HG03439 (cell line): Measurements from ENCODE around the gene CAMP.
"Not testable (repeated sequence)": the region's sequence is repeated elsewhere in the genome, so short reads cannot be mapped to it uniquely, and the experiment has no call there.

Source experiments
- ATAC-seq: cut with Tn5 transposase; IDR thresholded peaks from one replicate; pipeline ENCODE4 v1.9.1; 2021; ENCODE audit warnings: mild to moderate bottlenecking, moderate library complexity; ENCODE audit not compliant: unreplicated experiment

The CAMP gene

DNA sequence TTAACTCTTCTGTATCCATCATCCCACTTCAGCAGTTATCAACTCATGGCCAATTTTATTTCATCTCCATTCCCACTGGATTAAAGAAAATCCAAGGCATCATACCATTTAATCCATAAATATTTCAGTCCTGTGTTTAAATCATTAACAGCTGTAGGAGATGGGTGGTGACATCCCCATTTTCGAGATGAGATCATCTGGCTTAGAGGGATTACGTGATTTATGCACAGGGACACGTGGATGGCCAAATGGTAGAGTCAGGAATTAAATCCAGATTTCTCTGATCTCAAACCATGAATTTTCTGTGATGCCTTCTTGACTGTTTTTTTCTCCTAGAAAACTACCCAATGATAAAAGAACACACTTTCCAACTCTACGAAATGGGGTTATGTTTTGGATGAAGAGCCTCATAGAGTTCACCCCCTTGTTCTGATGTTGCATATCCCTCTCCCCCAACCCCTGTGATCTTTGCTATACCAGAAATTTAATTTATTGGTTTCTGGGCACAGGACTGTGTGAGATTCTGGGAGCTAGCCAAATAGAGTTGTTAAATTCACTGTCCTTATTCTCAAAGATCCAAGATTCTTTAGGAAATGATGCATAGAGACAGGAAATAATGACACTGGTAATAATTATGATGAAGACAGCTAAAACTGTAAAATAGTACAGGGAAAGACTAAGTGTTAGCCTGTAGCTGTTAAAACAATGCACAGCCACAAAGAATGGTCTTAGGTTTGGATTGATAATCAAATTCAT lies 25.0 kb downstream of the CAMP start:
- no peak for ATAC-seq

DNA sequence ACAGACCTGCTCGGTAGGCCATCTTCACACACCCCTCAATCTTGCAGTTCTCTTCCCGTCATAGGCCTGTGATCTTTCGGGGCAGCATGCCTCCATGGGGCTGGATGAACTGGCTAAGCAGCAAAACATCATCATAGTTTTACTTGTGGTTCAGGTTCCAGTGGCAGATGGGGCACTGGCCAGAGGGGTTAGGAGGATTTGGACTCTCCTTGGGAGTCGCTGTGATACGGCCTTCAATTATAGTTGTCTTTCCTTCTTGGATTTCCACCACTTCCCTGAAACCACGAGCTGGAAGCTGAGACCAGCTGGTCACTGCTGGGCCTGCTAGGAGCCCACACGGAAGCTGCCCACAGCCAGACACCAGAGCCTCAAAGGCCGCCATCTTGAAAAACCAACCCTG lies 33.3 kb downstream of the CAMP start:
- ATAC-seq: no peak

DNA sequence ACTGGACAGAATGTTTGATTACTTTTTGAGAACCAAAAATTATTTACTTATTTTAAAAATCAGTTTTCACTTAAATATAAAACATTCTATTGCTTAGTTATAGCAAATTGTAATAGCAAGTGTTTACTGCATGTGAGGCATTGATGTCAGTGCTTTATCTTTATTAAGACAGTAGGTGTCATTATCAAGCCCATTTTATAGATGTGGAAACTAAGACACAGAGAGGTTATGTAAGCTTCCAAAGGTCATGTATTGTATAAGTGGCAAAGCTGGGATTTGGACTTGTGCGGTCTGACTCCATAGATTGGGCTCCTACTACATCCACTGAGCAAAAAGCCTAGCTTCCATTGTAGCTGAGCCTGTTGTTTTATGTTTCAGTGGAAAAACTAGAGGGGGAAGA lies 35.2 kb downstream of the CAMP start:
- no peak for ATAC-seq

DNA sequence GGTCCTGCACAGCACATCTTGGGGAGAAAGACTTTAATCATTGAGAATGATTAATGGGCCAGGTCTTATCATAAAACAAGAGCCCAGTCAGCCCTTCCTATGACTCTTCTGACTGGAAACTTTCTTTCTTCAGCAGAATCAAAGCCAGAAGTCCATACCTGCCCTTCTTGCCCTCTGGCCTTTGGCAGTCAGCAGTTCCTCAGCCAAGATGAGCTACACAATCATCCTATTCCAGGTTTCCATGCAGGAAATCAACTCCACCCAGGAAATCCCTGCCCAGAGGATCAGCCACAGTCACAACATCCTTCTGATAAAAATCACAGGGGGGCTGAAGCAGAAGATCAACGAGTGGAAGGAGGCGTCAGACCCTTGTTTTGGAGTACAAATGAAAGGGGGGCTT lies 44.5 kb downstream of the CAMP start:
- ATAC-seq: no peak

DNA sequence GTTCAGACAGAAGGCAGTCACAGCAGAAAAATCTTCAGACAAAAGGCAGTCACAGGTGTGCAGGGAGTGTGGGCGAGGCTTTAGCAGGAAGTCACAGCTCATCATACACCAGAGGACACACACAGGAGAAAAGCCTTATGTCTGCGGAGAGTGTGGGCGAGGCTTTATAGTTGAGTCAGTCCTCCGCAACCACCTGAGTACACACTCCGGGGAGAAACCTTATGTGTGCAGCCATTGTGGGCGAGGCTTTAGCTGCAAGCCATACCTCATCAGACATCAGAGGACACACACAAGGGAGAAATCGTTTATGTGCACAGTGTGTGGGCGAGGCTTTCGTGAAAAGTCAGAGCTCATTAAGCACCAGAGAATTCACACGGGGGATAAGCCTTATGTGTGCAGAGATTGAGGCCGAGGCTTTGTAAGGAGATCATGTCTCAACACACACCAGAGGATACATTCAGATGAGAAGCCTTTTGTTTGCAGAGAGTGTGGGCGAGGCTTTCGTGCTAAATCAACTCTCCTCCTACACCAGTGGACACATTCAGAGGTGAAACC lies 45.2 kb downstream of the CAMP start:
- ATAC-seq: no peak

DNA sequence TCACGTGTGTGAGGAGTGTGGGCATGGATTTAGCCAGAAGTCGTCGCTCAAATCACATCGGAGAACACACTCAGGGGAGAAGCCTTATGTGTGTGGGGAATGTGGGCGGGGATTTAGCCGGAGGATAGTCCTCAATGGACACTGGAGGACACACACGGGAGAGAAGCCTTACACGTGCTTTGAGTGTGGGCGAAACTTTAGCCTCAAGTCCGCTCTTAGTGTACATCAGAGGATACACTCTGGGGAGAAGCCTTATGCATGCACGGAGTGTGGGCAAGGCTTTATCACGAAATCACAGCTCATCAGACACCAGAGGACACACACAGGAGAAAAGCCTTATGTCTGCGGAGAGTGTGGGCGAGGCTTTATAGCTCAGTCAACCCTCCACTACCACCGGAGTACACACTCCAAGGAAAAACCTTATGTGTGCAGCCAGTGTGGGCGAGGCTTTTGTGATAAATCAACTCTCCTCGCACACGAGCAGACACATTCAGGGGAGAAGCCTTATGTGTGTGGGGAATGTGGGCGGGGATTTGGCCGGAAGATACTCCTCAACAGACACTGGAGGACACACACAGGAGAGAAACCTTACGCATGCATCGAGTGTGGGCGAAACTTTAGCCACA lies 45.8 kb downstream of the CAMP start:
- no peak for ATAC-seq

DNA sequence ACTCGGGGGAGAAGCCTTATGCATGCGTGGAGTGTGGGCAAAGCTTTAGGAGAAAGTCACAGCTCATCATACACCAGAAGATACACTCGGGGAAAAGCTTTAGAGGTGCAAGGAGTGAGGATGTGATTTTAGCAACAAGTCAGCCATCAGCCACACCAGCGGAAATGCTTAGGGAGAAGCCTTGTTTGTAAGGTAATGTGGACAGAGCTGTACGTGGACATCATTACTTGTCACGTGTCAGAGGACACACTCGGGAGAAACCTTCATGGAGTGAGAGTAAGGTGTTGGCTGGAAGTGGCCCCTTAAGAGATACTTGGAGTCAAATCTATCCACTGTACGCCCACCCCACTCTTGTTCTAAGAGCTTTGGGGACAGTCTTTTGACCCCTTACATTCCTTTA lies 46.3 kb downstream of the CAMP start:
- ATAC-seq: no peak

DNA sequence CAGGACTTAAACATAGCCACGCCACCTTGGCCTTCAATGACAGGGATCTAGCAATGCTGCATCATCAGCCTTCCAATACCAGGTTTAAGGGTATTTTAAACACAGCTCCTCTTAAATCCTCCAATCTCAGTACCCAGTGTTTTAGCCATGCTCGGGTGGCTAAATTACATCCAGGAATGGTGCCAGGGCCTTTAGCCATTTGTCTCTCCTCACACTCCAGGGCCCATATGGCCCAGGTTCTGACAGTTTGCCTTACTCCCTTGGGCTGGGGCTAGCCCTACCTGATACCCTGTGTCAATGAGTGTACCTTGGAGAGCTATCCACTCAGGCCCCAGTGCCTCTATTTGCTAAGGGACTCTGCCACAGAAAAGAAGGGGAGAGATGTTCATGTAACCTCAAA lies 47.0 kb downstream of the CAMP start:
- no peak for ATAC-seq

DNA sequence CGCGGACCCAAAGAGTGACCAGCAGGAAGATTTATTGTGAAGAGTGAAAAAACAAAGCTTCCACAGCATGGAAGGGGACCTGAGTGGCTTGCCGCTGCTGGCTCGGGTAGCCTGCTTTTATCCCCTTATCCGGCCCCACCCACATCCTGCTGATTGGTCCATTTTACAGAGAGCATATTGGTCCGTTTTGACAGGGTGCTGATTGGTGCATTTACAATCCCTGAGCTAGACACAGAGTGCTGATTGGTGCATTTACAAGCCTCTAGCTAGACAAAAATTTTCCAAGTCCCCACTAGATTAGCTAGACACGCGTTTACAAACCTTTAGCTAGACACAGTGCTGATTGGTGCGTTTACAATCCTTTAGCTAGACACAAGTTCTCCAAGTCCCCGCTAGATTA lies 47.9 kb downstream of the CAMP start:
- not testable (repeated sequence) for ATAC-seq

GRCh38 chr3:48271763-48272498 lies 48.6 kb downstream of the CAMP start:
- ATAC-seq: no peak

DNA sequence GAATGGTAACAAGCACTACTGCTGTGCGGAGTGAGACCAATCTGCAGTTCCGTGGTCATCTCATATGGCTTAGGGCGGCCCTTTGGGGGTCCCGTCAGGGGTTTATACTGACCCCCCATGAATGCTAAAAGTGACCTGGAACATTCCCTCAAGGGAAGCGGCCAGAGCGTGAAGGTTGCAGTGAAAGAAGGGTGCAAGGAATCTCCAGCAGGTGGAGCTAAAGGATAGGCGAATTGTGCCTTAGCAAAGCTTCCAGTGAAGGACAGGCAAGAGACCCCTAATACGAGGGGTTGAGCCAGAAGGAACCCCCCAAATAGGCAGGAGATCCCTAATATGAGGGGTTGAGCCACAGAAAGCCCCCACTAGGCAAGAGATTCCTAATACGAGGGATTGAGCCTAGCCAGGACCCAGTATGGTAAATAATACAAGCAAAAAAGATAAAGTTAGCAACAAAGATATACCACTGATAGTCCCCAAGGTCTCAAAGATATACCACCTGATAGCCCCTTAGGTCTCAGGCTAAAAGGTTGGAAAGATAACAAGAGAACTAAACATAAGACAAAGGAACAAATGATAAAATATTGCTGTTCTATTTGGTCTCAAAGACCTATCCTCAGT lies 50.4 kb downstream of the CAMP start:
- ATAC-seq: no peak

DNA sequence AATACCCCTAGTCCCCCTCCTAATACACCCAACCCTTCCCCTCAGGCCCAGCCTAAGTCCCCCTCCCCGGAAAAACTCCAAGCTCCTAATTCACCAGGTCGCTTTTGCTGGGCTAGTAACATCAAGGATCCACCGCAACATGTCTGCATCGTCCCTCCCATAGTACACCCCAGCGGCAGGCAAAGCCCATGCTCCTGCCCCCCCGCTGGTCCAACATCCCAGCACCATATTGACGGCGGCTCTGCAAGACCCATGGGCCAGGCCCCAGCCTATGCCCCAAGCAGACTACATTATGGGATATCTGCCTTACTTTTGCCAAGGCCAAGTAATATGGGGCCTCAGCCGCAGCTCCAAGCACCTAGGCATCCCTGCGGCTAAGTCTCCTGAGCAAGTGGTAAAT lies 51.2 kb downstream of the CAMP start:
- no peak for ATAC-seq
